Measurements from ENCODE around the gene SIRT4.

SIRT4 gene

DNA sequence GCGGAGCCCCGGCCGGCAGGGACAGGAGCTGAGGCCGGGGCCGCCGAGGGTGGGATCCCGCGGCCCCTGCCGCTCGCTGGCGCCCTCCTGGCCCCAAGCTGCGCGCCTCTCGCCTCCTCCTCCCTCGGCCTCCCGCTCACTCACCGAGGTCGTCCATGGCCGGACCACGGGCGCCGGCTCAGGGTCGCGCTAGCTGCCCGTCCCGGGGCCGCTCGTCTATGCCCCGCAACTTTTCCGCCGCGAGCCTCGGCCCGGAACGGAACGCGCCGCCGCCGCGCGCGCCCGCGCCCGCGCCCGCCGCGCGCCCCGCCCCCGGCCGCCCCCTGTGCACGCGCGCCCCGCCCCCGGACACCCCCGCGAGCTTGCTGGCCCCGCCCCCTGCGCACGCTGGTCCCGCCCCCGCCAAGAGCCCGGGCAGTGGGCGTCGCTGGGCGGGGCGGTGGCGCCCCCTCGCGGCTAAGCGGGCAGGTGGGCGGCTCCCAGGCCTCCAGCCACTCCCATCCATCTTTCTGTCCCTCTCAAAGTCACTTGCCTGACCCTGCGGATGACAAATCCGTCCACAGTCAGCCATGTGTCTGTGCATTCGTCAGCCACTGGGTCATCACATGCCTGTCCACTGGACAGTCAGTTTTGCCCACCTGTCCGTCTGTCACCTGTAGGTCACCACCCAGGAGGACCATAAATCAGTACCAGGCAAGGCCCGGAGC lies 36.5 kb upstream of the SIRT4 start, which contains the start of gene PXN:
TSS of gene PXN (minus strand) at position 258 of the 707 bp plus-strand sequence. CDS start at position 157, 101 bp downstream.
- Histone ChIP-seq H3K27me3 (ENCODE audit: insufficient read depth, low read length, poor library complexity, severe bottlenecking) (peaks cover 49% of the 10 kb centered on the region), H3K79me2 (ENCODE audit: insufficient read depth, low read length) (no peaks in the 10 kb centered on the region), H3K4me3 (ENCODE audit: low read length, poor library complexity, severe bottlenecking) (peak within 1 kb of the TSS; percentile 68), H3K4me2 (ENCODE audit: low read depth, low read length, poor library complexity, severe bottlenecking) (peak within 1 kb of the TSS; percentile 79), H3K4me1 (ENCODE audit: insufficient read depth, low read length, poor library complexity, severe bottlenecking) (peaks cover 11% of the 10 kb centered on the region), H4K20me1 (ENCODE audit: insufficient read depth, low read length, poor library complexity, severe bottlenecking) (no peaks in the 10 kb centered on the region), H3K9me2 (replicated peaks; ENCODE audit: low read depth, low read length) (no peaks in the 10 kb centered on the region), H3K9me3 (ENCODE audit: insufficient read depth, low read depth, low read length) (no peaks in the 10 kb centered on the region), H3F3A (ENCODE audit: low read depth) (no peaks in the 10 kb centered on the region), H3K36me3 (ENCODE audit: insufficient read depth, low read length) (no peaks in the 10 kb centered on the region), H3K9ac (ENCODE audit: low read depth, low read length, poor library complexity, severe bottlenecking) (peak within 1 kb of the TSS; percentile 61), H2AFZ (ENCODE audit: low read length) (no peak within 1 kb of the TSS; the same call in 1 of the 2 replicates)
- TF ChIP-seq, protein P1, sequence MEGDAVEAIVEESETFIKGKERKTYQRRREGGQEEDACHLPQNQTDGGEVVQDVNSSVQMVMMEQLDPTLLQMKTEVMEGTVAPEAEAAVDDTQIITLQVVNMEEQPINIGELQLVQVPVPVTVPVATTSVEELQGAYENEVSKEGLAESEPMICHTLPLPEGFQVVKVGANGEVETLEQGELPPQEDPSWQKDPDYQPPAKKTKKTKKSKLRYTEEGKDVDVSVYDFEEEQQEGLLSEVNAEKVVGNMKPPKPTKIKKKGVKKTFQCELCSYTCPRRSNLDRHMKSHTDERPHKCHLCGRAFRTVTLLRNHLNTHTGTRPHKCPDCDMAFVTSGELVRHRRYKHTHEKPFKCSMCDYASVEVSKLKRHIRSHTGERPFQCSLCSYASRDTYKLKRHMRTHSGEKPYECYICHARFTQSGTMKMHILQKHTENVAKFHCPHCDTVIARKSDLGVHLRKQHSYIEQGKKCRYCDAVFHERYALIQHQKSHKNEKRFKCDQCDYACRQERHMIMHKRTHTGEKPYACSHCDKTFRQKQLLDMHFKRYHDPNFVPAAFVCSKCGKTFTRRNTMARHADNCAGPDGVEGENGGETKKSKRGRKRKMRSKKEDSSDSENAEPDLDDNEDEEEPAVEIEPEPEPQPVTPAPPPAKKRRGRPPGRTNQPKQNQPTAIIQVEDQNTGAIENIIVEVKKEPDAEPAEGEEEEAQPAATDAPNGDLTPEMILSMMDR (conservative IDR thresholded peaks at IDR 0.05; ENCODE audit: low read length): peak; percentile 68
- no peak for TF ChIP-seq EZH2phosphoT487 (IDR thresholded peaks at IDR 0.05; ENCODE audit: borderline replicate concordance)

DNA sequence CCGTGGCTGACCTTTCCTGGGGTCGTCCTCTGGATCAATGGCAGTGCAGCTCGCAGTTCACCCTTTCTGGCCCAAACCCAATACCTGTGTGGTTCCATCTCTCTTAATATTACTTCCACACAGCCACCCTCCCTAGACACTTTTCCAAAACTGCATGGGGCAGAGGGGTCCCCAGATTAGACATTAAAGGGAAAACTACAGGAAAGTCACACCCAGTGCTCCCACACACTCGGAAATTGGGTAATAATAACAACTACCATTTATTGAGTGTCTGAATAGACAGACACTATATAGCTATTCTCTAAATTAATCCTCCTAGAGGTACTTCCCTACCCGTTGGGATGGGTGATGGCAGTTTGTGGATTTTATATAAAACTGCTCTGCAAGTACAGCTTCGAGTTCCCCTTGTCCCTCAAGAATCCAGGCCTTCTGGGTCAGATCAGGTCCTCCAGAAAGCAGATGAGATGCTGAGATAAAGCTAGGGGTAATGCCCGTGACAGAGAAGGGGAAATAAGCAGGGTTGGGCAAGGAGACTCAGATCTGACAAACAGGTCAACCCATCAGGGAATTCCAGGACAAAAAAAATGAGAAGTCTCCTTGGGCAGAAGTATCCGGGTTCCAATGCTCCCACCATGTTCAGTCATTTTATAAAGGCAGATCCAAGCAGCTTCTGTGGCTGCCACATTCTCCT lies 35.8 kb upstream of the SIRT4 start:
- no peaks in the 10 kb centered on the region for H3K79me2 ChIP-seq (ENCODE audit: insufficient read depth, low read length)
- no peak overlapping the region for H2AFZ ChIP-seq (ENCODE audit: low read length)
- peaks cover 11% of the 10 kb centered on the region for H3K4me1 ChIP-seq (ENCODE audit: insufficient read depth, low read length, poor library complexity, severe bottlenecking)
- H3K9me2 ChIP-seq (replicated peaks; ENCODE audit: low read depth, low read length): no peaks in the 10 kb centered on the region
- H3F3A ChIP-seq (ENCODE audit: low read depth): no peaks in the 10 kb centered on the region
- no peak for TF ChIP-seq EZH2phosphoT487 (IDR thresholded peaks at IDR 0.05; ENCODE audit: borderline replicate concordance)
- TF ChIP-seq, protein P1 (conservative IDR thresholded peaks at IDR 0.05; ENCODE audit: low read length): no peak
- no peak overlapping the region for H3K9ac ChIP-seq (ENCODE audit: low read depth, low read length, poor library complexity, severe bottlenecking)
- peak overlapping the region; percentile 48 for H3K4me2 ChIP-seq (ENCODE audit: low read depth, low read length, poor library complexity, severe bottlenecking)
- no peaks in the 10 kb centered on the region for H3K9me3 ChIP-seq (ENCODE audit: insufficient read depth, low read depth, low read length)
- peaks cover 42% of the 10 kb centered on the region for H3K27me3 ChIP-seq (ENCODE audit: insufficient read depth, low read length, poor library complexity, severe bottlenecking)
- peak overlapping the region; percentile 56 for H3K4me3 ChIP-seq (ENCODE audit: low read length, poor library complexity, severe bottlenecking)
- H4K20me1 ChIP-seq (ENCODE audit: insufficient read depth, low read length, poor library complexity, severe bottlenecking): no peaks in the 10 kb centered on the region
- no peaks in the 10 kb centered on the region for H3K36me3 ChIP-seq (ENCODE audit: insufficient read depth, low read length)

DNA sequence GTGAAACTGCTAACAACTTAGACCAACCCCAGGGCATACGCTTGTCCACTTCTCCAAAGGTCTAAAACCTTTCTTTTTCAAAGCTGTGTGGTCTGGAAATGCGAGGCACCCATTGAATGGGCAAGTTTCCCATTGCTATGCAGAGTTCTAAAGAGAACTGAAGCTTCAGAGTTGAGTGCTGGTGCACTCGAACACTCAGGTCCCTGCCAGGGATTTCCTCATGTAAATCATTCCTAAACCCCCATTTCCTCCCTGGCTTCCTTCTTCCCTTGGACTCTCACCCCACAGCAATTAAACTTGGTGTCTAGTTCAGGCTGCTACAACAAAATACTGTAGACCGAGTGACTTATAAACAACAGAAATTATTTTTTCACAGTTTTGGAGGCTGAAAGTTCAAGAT lies 34.4 kb upstream of the SIRT4 start:
- H3K36me3 ChIP-seq (ENCODE audit: insufficient read depth, low read length): no peaks in the 10 kb centered on the region
- H3K4me2 ChIP-seq (ENCODE audit: low read depth, low read length, poor library complexity, severe bottlenecking): no peak overlapping the region
- no peak overlapping the region for H3K9ac ChIP-seq (ENCODE audit: low read depth, low read length, poor library complexity, severe bottlenecking)
- no peaks in the 10 kb centered on the region for H3K9me3 ChIP-seq (ENCODE audit: insufficient read depth, low read depth, low read length)
- H3K27me3 ChIP-seq (ENCODE audit: insufficient read depth, low read length, poor library complexity, severe bottlenecking): peaks cover 27% of the 10 kb centered on the region
- peaks cover 6% of the 10 kb centered on the region for H3K4me1 ChIP-seq (ENCODE audit: insufficient read depth, low read length, poor library complexity, severe bottlenecking)
- no peaks in the 10 kb centered on the region for H3F3A ChIP-seq (ENCODE audit: low read depth)
- H3K9me2 ChIP-seq (replicated peaks; ENCODE audit: low read depth, low read length): no peaks in the 10 kb centered on the region
- no peaks in the 10 kb centered on the region for H4K20me1 ChIP-seq (ENCODE audit: insufficient read depth, low read length, poor library complexity, severe bottlenecking)
- H2AFZ ChIP-seq (ENCODE audit: low read length): no peak overlapping the region; the same call in 1 of the 2 replicates
- no peak overlapping the region for H3K4me3 ChIP-seq (ENCODE audit: low read length, poor library complexity, severe bottlenecking)
- no peak for TF ChIP-seq EZH2phosphoT487 (IDR thresholded peaks at IDR 0.05; ENCODE audit: borderline replicate concordance)
- TF ChIP-seq, protein P1 (conservative IDR thresholded peaks at IDR 0.05; ENCODE audit: low read length): no peak
- H3K79me2 ChIP-seq (ENCODE audit: insufficient read depth, low read length): no peaks in the 10 kb centered on the region
